Neuron (in vitro differentiated cells): ENCODE results near the gene UBAC2.

Source experiments
- H2AFZ ChIP-seq: one replicate; pipeline ENCODE4 v1.6.1; 2013; ENCODE audit warnings: low read depth, mild to moderate bottlenecking, inconsistent platforms, low read length, moderate library complexity
- H3K27me3 ChIP-seq: one replicate; pipeline ENCODE4 v1.6.1; 2013; ENCODE audit warnings: low read length; ENCODE audit not compliant: insufficient read depth
- H3K36me3 ChIP-seq: one replicate; pipeline ENCODE4 v1.6.1; 2013; ENCODE audit warnings: low read length; ENCODE audit not compliant: insufficient read depth
- H3K4me1 ChIP-seq: one replicate; pipeline ENCODE4 v1.6.1; 2013; ENCODE audit warnings: low read length; ENCODE audit not compliant: insufficient read depth
- H3K4me3 ChIP-seq: 2 replicates; pipeline ENCODE4 v1.5.1; 2013; ENCODE audit warnings: mild to moderate bottlenecking, low read length, moderate library complexity
- H3K9me3 ChIP-seq: one replicate; pipeline ENCODE4 v1.6.1; 2013; ENCODE audit warnings: low read length

The UBAC2 gene

GRCh38 chr13:99316224-99316623, 115.6 kb downstream of the UBAC2 start:
- H2AFZ ChIP-seq = no peak overlapping the region
- no peaks in the 10 kb centered on the region for H3K27me3 ChIP-seq
- H3K9me3 ChIP-seq = peaks cover 4% of the 10 kb centered on the region
- H3K4me3 ChIP-seq = no peak overlapping the region
- H3K4me1 ChIP-seq = peaks cover 18% of the 10 kb centered on the region
- H3K36me3 ChIP-seq = no peaks in the 10 kb centered on the region

- H3K4me3 ChIP-seq = no peak overlapping the region
- H3K27me3 ChIP-seq = no peaks in the 10 kb centered on the region
- no peaks in the 10 kb centered on the region for H3K36me3 ChIP-seq
- peaks cover 18% of the 10 kb centered on the region for H3K4me1 ChIP-seq
- no peak overlapping the region for H2AFZ ChIP-seq
- H3K9me3 ChIP-seq = peaks cover 4% of the 10 kb centered on the region
These were observed 116.1 kb downstream of the UBAC2 start for GRCh38 chr13:99316657-99317256.

GRCh38 chr13:99320693-99321481, 120.2 kb downstream of the UBAC2 start:
- no peak overlapping the region for H3K4me3 ChIP-seq
- H3K36me3 ChIP-seq = no peaks in the 10 kb centered on the region
- H2AFZ ChIP-seq = no peak overlapping the region
- no peaks in the 10 kb centered on the region for H3K4me1 ChIP-seq
- no peaks in the 10 kb centered on the region for H3K9me3 ChIP-seq
- no peaks in the 10 kb centered on the region for H3K27me3 ChIP-seq

- H3K9me3 ChIP-seq = no peaks in the 10 kb centered on the region
These were observed 121.1 kb downstream of the UBAC2 start for GRCh38 chr13:99321709-99322108.

GRCh38 chr13:99322297-99323103, 121.8 kb downstream of the UBAC2 start:
- no peak overlapping the region for H3K4me3 ChIP-seq
- no peaks in the 10 kb centered on the region for H3K9me3 ChIP-seq
- H3K36me3 ChIP-seq = no peaks in the 10 kb centered on the region
- H2AFZ ChIP-seq = no peak overlapping the region
- no peaks in the 10 kb centered on the region for H3K27me3 ChIP-seq
- no peaks in the 10 kb centered on the region for H3K4me1 ChIP-seq

More at GRCh38 chr13:99321709-99322108, 121.1 kb downstream of the UBAC2 start:
- no peaks in the 10 kb centered on the region for H3K36me3 ChIP-seq
- no peaks in the 10 kb centered on the region for H3K4me1 ChIP-seq
- no peak overlapping the region for H2AFZ ChIP-seq
- no peak overlapping the region for H3K4me3 ChIP-seq
- H3K27me3 ChIP-seq = no peaks in the 10 kb centered on the region

GRCh38 chr13:99323488-99323887, 122.8 kb downstream of the UBAC2 start:
- H3K36me3 ChIP-seq = peaks cover 4% of the 10 kb centered on the region
- no peaks in the 10 kb centered on the region for H3K27me3 ChIP-seq
- H3K4me3 ChIP-seq = no peak overlapping the region
- H3K9me3 ChIP-seq = peaks cover 1% of the 10 kb centered on the region
- no peaks in the 10 kb centered on the region for H3K4me1 ChIP-seq
- H2AFZ ChIP-seq = no peak overlapping the region

- no peak overlapping the region for H2AFZ ChIP-seq
- H3K36me3 ChIP-seq = peaks cover 10% of the 10 kb centered on the region
- H3K9me3 ChIP-seq = peaks cover 4% of the 10 kb centered on the region
- no peak overlapping the region for H3K4me3 ChIP-seq
- H3K4me1 ChIP-seq = no peaks in the 10 kb centered on the region
- no peaks in the 10 kb centered on the region for H3K27me3 ChIP-seq
These were observed 125.4 kb downstream of the UBAC2 start for GRCh38 chr13:99326012-99326411.

- peaks cover 4% of the 10 kb centered on the region for H3K9me3 ChIP-seq
These were observed 126.5 kb downstream of the UBAC2 start for GRCh38 chr13:99327126-99327525.

GRCh38 chr13:99327761-99328160, 127.1 kb downstream of the UBAC2 start:
- Histone ChIP-seq H2AFZ (no peak overlapping the region), H3K4me3 (no peak overlapping the region), H3K27me3 (no peaks in the 10 kb centered on the region), H3K4me1 (no peaks in the 10 kb centered on the region), H3K9me3 (peaks cover 4% of the 10 kb centered on the region), H3K36me3 (peaks cover 10% of the 10 kb centered on the region)

More at GRCh38 chr13:99327126-99327525, 126.5 kb downstream of the UBAC2 start:
- Histone ChIP-seq H3K4me1 (no peaks in the 10 kb centered on the region), H2AFZ (no peak overlapping the region), H3K4me3 (no peak overlapping the region), H3K27me3 (no peaks in the 10 kb centered on the region), H3K36me3 (peaks cover 10% of the 10 kb centered on the region)

GRCh38 chr13:99329477-99329876, 128.8 kb downstream of the UBAC2 start:
- H3K4me3 ChIP-seq = no peak overlapping the region
- H2AFZ ChIP-seq = no peak overlapping the region
- no peaks in the 10 kb centered on the region for H3K27me3 ChIP-seq
- peaks cover 4% of the 10 kb centered on the region for H3K9me3 ChIP-seq
- no peaks in the 10 kb centered on the region for H3K4me1 ChIP-seq
- peaks cover 10% of the 10 kb centered on the region for H3K36me3 ChIP-seq

GRCh38 chr13:99330942-99331341, 130.3 kb downstream of the UBAC2 start:
- H3K9me3 ChIP-seq = peaks cover 4% of the 10 kb centered on the region
- no peaks in the 10 kb centered on the region for H3K4me1 ChIP-seq
- H3K36me3 ChIP-seq = peaks cover 10% of the 10 kb centered on the region
- H2AFZ ChIP-seq = no peak overlapping the region
- H3K27me3 ChIP-seq = no peaks in the 10 kb centered on the region
- H3K4me3 ChIP-seq = no peak overlapping the region

GRCh38 chr13:99331881-99332293, 131.2 kb downstream of the UBAC2 start:
- Histone ChIP-seq H2AFZ (no peak overlapping the region), H3K4me3 (no peak overlapping the region), H3K4me1 (no peaks in the 10 kb centered on the region), H3K9me3 (peaks cover 4% of the 10 kb centered on the region), H3K27me3 (no peaks in the 10 kb centered on the region), H3K36me3 (peaks cover 12% of the 10 kb centered on the region)

- H3K9me3 ChIP-seq = peaks cover 4% of the 10 kb centered on the region
- no peaks in the 10 kb centered on the region for H3K27me3 ChIP-seq
- no peak overlapping the region for H3K4me3 ChIP-seq
- peaks cover 12% of the 10 kb centered on the region for H3K36me3 ChIP-seq
- H3K4me1 ChIP-seq = no peaks in the 10 kb centered on the region
- H2AFZ ChIP-seq = no peak overlapping the region
These were observed 131.8 kb downstream of the UBAC2 start for GRCh38 chr13:99332456-99332855.
